Retina (tissue), 1 donor: ENCODE results near the gene VSIR.

Source experiments
- DNase-seq: peaks from one replicate; pipeline ENCODE4 v3.0.0-alpha.2; 2016

VSIR gene

DNA sequence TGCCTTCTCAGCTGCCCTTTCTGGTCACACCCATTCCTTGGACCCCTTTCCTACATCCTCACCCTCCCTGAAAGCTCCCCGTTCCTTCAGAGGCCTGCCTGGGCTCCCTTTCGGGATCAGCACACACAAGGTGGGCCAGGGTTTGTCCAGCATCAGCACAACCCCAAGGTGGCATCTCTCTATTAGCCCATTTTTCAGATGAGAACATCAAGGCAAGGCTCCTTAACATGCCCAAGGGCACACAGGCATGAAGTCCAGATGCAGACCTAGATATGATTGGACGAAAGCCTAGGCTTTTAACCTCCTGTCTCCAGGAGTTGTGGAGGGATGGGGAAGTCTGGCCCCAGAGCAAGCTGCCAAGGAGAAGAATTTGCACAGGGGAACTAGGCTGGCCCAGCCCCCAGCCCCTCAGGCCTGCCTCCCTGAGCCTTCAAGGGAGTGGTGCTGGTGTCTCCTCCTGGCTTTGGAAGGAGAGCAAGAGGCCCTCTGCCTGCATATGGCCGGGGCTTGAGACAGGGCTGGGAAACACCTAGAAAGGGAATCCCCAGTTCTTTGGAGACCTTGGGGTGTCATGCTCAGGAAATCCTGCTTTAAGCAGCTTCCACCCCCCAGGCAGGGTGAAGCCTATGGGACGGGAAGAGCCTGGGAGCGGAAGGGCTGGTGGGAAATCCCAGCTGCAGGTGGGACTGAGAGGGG is 9.0 kb upstream of the VSIR start:
- DNase-seq = no peak

DNA sequence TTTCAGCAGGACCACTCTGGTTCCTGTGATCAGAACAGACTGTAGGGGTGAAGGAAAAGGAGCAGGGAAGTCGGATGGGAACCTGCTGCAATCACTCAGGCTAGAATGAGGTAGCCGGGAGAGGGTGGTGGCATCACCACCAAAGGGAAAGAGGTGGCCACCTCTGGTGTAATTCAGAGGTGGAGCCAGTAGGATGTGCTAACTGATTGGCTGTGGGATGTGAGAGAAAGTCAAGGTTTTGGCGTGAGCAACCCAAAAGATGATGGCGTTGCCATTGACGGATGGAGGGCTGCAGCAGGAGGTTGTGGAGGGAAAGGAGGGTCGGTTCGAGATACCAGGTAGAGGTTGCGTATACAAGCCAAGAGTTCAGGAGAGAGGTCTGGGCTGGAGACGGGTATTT is 7.4 kb upstream of the VSIR start:
- no peak for DNase-seq

DNA sequence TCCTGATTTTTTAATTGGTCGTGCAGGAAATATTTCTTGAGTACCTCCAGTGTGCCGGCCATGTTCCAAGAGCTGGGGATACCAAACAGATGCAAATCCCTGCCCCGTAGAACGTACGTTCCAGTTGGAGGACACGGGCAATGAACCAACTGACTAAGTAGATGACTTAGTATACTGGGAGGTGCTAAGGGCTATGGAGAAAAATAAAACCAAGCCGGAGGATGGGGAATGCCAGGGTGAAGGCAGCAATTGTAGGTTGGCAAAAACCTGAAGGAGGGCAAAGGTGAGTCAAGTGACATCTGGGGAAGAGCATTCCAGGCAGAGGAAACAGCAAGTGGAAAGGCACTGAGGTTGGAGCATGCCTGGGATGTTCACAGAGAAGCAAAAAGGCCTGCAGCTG is 6.8 kb upstream of the VSIR start:
- no peak for DNase-seq

GRCh38 chr10:71779641-71780040 is 6.3 kb upstream of the VSIR start:
- no peak for DNase-seq

- DNase-seq = no peak
These were observed 4.9 kb upstream of the VSIR start for GRCh38 chr10:71778071-71778825.

DNA sequence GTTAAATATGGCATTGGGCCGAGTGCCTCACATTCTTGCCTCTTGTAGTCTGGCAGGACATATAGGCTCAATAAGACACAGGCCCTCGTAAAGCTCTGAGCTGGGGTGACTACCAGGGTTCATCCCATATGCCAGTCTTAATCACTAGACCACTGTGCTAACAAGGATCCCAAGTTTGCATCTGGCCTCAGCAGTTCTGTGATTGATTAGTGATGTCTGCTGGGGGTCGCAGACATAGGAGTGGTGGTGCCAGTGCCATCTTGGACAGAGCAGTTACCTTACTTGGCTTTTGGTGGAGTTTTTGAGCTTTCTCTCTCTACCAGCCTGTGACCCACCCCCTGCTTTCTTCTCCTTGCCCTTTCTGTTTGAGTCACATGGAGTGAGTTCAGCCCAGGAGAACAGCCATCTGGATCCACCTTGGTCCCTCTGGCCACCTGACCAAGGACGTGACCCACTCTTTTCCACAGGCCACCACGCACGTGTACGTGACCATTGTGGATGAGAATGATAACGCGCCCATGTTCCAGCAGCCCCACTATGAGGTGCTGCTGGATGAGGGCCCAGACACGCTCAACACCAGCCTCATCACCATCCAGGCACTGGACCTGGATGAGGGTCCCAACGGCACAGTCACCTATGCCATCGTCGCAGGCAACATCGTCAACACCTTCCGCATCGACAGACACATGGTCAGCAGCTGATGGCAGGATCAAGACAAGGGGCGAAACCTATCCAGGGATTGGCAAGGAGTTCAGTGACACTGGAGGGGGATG is 4.1 kb upstream of the VSIR start:
- no peak for DNase-seq

- no peak for DNase-seq
These were observed 3.2 kb upstream of the VSIR start for GRCh38 chr10:71776481-71776925.

DNA sequence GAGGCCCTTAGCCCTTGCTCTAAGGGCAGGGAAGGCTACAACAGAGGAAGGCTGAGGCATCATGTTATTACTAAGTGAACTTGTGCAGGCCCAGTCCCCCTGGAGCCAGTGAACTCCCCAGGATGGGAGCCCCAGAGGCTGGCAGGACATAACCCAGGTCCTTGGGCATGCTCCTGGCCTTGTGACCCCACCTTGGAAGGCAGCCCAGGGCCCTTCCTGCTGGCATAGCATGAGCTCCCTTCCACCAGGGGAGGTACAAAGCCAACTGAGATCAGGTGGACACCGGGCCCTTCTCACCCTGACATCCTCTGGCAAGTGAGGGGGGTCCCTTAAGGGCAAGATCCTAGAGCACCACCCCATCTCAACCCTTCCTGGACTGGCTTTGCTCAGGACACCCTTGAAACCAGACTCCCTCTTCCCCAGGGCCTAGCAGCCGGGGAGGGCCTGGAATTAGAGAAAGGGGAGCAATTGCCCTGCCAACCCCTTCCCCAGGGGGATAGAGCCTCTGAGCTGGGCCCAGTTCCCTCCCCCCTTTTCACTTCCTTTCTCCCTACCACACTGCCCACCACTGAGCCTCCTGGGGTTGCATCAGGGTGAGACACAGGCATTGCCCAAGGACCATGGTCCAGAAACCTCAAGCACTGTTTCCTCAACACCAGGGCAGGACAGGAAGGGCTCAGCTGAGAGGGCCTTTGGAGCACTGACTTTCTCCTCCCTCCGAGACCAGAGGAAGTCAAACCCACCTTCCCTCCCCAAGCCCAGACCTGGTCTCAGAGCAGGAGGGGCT is 1.8 kb upstream of the VSIR start:
- DNase-seq = no peak

GRCh38 chr10:71772832-71773220 is 494 bp downstream of the VSIR start:
- DNase-seq = peak; percentile 22

DNA sequence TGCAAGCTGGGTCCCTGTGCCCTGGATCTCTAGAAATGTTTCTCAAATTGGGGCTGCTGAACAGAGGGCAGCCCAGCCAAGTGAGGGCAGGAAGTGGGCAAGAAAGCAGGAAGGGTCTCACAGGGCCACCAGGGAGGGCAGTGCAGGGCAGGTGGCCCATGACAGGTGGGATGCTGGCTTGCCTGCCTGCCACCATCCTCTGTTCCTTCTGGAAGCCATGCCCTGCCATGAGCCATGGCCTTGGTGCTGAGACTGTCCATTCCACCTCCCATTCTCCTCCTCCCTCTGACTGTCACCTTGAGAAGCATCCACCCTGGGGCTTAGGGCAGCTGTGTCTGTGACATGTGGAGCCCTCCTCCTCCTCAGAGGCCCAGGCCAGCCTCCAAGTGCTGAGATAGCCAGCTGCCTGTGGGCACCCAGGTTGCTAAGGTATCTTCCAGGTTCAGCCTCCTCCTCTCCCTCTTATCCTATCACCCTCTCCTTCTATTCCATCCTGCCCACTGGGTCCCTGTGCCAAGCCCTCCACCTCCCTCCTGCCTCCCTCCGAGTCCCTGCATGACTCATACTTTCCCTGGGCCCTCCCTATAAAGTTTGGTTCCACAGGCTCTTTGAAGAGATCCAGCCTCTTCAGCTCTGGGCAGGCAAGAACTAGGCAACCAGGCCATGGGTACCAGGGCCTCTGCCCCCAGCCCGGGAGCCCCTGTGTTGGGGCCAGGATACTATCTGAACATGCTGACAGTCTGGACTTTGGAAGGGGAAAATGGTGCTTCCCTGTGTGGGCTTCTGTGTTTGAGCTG is 1.3 kb downstream of the VSIR start:
- no peak for DNase-seq

DNA sequence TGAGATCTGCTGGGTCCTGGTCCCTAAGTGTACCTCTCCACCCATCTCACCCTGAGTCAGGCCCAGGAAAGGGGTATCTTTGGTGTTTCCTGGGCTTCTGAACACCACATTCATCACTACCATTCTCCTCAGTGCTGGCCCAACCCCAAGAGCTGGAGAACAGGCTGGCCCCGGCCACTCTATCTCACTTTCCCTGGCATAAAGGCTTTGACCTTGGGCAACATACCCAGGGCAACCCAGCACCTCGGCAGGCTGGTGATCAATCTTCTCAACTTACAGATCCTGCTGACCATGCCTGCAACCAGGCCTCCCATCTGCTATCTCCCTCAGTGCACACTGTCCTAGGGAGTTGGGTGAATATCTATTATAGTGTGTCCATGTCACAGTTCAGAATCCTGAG is 2.1 kb downstream of the VSIR start:
- DNase-seq = no peak

DNA sequence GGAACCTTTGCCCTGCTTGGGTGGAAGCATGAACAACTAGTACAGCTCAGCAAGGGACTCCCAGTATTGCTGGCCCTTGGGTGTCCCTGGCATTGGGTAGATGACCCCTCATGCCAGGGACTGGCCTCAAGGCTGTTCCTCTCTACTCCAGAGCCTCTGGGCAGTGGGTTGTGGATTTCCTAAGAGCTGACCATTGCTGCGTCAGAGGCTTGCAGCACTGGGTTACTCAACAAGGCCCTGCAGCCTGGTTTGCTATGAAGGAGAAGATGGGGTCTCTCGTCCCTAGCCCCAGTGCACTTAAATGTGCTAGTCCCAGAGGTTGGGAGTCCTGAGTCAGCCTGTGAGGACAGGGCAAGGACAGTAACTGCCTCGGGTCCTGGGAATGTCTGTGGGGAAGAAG is 2.5 kb downstream of the VSIR start:
- DNase-seq = no peak

DNA sequence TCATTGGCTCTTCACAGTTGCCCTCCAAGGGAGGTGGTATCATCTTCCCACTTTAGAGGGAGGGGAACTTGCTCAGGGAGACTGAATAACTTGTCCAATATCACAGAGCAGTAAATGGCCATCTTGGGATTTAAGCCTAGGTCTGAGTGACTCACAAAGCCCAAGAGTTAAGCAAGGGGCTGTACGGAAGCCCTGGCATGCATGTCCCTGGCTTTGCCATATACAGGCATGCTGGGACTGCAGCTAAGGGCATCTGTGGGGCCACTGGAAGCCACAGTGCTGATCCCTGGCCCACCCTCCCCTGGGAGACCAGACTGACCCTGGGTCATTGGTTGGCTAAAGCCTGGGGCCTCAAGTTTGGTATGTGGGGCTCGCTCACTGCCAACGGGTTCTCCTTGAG is 3.1 kb downstream of the VSIR start:
- DNase-seq = no peak

- no peak for DNase-seq
These were observed 4.0 kb downstream of the VSIR start for GRCh38 chr10:71769279-71769823.

- no peak for DNase-seq
These were observed 5.8 kb downstream of the VSIR start for GRCh38 chr10:71767420-71768035.

DNA sequence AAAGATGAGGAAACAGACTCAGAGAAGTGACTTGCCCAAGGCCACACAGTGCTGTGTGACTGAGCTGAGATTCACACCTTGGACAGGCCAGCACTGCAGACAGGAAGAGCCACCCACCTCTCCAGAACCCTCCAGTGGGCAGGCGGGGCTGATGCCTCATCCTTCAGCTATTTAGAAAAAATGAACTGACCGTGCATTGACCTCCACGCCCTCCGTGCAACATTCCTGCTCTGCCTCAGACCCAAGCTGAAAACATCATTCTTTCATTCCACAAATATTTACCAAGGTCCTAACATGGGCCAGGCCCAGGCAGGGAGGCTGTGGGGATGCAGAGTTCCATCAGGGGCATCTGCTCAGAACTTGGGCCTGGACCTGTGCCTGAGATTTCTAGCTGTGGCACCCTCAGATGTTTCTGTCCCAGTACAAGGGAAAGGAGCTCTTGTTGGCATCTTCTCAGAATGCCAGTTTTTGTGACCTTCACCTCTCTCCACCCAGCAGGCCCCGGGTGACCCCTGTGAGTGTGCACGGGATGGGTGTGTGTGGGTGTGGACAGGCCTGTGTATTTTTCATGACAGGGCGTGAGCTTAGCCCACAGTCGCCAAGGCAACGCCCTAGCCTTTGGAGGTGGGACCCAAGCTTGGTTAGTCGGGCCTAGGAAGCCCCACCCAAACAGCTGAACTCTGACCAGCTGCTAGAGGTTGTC is 6.5 kb downstream of the VSIR start:
- no peak for DNase-seq

DNA sequence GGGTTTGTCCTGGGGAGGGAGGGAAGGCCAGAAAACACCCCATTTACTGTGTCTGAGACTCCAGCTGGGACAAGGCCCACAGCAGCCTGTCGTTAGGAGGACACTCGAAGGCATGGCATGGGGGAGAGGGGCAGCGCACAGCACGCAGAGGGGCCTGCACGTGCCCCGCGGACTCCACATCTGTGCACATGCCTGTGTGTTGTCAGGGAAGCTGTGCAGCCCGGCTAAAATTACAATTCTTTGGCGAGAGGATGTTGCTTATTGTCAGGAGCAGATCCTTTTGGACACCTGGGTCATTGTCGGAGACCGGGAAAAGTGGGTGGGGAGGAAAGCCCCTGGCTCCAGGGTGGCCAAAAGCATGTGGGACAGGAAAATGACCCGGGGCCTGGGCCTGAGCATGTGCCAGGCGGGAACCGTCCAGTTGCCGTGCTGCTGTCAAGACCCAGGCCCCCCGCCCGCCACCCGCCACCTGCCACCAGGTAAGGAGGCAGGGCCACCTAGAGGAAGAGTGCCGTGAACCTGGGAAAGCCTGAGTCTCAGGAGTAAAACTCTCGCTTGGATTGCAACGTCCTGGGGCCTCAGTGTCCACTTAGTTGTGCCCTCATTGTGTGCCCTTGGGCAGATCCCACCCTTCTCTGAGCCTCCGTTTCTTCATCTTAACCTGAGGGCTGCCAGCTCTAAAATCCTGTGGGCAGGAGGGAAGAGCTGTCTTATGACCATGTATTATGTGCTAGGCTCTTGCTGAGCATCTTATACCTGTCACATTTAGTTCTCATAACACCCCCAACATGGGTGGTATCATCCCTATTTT is 7.2 kb downstream of the VSIR start:
- DNase-seq = no peak

DNA sequence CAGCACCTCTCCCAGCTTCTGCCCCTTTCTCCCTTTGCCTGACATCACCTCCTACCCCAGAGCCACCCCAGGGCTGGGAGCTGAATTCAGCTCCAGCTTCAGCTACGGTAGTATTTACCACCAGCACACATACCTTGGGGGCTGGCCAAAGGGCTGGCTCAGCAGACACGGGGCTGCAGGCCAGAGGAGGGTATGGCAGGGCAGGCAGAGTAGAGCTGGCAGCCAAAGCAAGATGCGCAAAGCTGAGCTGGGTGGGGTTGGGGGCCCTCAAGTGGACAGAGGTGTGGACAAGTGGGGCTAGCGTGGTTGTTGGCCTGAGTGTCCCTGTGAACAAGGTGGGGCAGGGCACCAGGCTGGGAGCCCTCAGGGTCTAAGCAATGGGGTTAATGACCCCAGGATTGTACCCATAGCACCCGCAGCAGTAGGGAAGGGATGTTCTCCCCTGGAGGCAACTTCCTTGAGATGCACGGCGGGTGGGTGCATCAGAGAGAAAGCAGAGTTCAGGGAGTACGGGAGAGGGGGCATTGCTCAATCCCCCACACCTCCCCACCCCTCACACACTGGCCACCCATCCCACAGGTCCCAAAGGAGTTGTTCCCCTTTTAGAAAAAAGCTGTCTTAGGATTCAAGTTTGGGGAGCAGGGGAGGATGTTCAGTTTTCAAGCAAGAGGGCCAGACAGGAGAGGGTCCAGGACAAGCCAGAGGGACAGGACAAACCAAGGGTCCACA is 8.0 kb downstream of the VSIR start:
- no peak for DNase-seq
